ENCODE measurements around the gene CDKN2B-AS1. TPM values are rescaled to one million over a fixed set of nuclear protein-coding genes. Genes with fewer than 3 reads are reported as not detected.

CDKN2B-AS1 gene
- total RNA-seq, 4 donors from 2014 or later, result 0.42 to 3.9 (median 0.69) TPM; not detected in 1

DNA sequence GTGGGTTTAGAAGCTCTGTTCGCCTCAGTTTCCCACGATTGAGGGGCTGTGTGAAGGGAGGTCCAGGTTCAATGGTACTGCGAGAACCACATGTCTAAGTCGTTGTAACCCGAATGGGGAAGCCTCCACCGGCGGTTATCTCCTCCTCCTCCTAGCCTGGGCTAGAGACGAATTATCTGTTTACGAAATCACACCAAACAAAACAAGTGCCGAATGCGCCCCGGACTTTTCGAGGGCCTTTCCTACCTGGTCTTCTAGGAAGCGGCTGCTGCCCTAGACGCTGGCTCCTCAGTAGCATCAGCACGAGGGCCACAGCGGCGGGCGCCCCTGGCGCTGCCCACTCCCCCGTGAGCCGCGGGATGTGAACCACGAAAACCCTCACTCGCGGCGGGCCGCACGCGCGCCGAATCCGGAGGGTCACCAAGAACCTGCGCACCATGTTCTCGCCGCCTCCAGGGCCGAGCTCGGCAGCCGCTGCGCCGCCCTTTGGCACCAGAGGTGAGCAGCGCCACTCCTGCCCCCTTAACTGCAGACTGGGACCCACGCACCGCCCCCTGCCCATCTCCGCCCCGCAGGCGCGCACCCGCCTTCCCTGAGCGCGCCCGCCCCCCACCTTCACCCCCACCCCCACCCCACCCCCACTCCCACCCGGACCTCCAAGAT, 567 bp upstream of the CDKN2B-AS1 start, which contains the start of gene CDKN2A:
CDKN2A (minus strand) TSS at position 500 of the 663 bp plus-strand sequence.
- TF ChIP-seq, protein P1, sequence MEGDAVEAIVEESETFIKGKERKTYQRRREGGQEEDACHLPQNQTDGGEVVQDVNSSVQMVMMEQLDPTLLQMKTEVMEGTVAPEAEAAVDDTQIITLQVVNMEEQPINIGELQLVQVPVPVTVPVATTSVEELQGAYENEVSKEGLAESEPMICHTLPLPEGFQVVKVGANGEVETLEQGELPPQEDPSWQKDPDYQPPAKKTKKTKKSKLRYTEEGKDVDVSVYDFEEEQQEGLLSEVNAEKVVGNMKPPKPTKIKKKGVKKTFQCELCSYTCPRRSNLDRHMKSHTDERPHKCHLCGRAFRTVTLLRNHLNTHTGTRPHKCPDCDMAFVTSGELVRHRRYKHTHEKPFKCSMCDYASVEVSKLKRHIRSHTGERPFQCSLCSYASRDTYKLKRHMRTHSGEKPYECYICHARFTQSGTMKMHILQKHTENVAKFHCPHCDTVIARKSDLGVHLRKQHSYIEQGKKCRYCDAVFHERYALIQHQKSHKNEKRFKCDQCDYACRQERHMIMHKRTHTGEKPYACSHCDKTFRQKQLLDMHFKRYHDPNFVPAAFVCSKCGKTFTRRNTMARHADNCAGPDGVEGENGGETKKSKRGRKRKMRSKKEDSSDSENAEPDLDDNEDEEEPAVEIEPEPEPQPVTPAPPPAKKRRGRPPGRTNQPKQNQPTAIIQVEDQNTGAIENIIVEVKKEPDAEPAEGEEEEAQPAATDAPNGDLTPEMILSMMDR (IDR thresholded peaks at IDR 0.05), result peak in 1 of 4 experiments; percentile 5
- TF ChIP-seq POLR2AphosphoS5 (IDR thresholded peaks at IDR 0.05), result no peak
- Histone ChIP-seq H3K9me3 (no peaks in the 10 kb centered on the region), H3K4me3 (peak within 1 kb of the TSS; percentile 71 to 79), H3K4me1 (peaks cover 0 to 26% (median 0%) of the 10 kb centered on the region in 3 donors), H3K36me3 (no peaks in the 10 kb centered on the region), H3K27me3 (peaks cover 46% of the 10 kb centered on the region), H3K27ac (peak within 1 kb of the TSS; percentile 41 to 87 (median 85))
- peak; percentile 27 for ATAC-seq
- 39% methylated on average over 5 of the region's 53 CpGs; no CpG with 5 or more reads in 1 of the 2 donors for WGBS, 2 donors (ENCODE audit: low coverage in 1 of 2)

DNA sequence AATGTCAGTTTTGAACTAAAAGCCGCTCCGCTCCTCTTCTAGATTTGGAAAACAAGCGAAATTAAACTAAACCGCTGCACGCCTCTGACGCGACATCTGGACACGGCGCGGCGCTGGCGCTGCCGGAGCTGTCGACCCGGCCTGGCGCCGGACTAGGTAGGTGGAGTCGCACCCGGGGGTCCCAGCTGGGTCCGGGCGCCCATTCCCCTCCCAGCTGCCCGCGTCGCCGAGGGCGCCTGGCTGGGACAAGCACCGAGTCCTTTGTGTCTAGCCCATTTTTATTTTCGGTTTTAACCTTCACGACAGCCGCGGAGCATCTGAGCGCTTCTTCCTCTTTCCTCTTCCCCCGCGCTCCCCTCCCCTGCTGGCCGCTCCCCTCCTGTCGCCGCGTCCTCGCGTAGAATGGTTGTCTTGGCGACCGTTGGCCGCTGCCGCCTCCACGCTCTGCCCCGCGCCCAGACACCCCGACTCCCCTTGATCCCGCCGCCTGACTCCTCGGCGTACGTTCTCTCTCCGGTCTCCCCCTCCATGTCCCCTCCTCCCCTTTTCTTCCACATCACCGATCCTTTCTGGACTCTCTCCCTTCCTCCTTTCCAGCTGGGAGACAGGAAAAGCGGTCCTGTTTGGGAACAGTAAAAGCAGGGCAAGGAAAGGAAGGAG, 545 bp downstream of the CDKN2B-AS1 start:
- Histone ChIP-seq H3K27me3 (peaks cover 35% of the 10 kb centered on the region), H3K4me3 (peak overlapping the region; percentile 71 to 79), H3K4me1 (peaks cover 0 to 22% (median 0%) of the 10 kb centered on the region in 3 donors), H3K27ac (peak overlapping the region; percentile 41 to 87 (median 85)), H3K36me3 (no peaks in the 10 kb centered on the region), H3K9me3 (no peaks in the 10 kb centered on the region)
- TF ChIP-seq POLR2A (IDR thresholded peaks at IDR 0.05), result no peak
- TF ChIP-seq EP300 (IDR thresholded peaks at IDR 0.05), result no peak
- TF ChIP-seq, protein P1 (IDR thresholded peaks at IDR 0.05), result no peak
- TF ChIP-seq POLR2AphosphoS5 (IDR thresholded peaks at IDR 0.05), result no peak
- 0% methylated on average over 1 to 43 of the region's 56 CpGs for WGBS, 2 donors (ENCODE audit: low coverage in 1 of 2)
- ATAC-seq, result peak; percentile 84

DNA sequence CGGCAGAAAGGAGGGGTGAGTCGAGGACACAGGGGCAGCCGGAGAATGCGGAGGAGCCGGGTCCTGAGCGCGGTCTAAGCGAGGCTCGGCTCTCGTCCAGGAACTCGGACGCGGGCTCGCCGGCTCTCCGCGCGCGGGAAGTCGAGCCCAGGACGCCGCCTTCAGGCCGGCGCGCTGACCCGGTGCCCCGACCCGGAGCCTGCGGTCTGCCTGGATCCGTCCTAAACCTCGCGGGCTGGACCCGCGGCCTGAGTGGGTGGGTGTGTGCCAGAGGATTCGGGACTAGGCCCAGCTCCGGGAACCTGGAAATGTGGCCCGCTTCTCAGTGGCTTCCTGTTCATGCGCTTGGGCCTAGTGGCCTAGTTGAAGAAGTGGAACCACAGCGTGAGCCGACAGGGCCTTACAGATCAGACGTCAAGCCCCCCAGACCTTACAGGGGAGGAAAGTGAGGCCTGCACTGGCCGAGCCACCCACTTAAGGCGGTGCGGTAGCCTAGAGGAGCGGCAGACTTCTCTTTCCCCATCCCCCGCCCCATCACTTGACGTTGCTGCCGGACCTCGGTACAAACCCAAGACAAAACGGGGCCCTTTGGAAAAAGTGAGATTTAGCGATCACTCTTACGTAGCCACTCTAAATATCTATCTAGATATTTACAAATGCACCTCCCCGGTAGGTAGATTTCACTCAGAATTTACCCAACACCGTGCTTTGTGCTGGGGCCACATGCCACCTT, 1.2 kb downstream of the CDKN2B-AS1 start:
- Histone ChIP-seq H3K27ac (peak overlapping the region in 3 of 4 donors; percentile 84 to 87 (median 86)), H3K4me1 (peaks cover 0 to 20% (median 0%) of the 10 kb centered on the region in 3 donors), H3K36me3 (no peaks in the 10 kb centered on the region), H3K27me3 (peaks cover 28% of the 10 kb centered on the region), H3K9me3 (no peaks in the 10 kb centered on the region), H3K4me3 (peak overlapping the region; percentile 71 to 79)
- no peak for TF ChIP-seq EP300 (IDR thresholded peaks at IDR 0.05)
- TF ChIP-seq, protein P1 (IDR thresholded peaks at IDR 0.05), result peak in 1 of 4 experiments; percentile 48
- WGBS, 2 donors (ENCODE audit: low coverage in 1 of 2), result 76 to 91% methylated on average over 9 to 12 of the region's 54 CpGs
- peak; percentile 46 for ATAC-seq

DNA sequence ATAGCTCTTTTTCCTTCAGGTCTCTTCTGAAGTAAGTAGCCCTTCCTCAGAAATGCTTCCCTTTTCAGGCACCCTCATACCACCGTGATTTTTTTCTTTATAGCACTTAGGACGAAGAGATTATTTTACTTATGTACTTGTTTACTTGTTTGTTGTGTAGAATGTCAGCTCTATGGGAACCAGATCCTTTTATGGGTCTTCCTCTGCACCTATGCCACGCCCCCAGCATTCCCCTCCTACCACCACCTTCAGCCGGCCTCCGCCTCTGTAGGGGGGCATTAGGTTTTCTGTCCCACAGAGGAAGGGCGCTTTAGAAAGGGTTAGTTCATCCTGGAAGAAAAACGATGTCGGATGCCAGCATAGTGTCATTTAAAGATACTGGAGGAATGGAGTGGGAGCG, 1.8 kb downstream of the CDKN2B-AS1 start:
- WGBS, 2 donors (ENCODE audit: low coverage in 1 of 2), result 70 to 71% methylated on average over 2 to 6 of the region's 9 CpGs
- no peak for ATAC-seq
- no peak for TF ChIP-seq POLR2A (IDR thresholded peaks at IDR 0.05)
- no peak for TF ChIP-seq EP300 (IDR thresholded peaks at IDR 0.05)
- TF ChIP-seq, protein P1 (IDR thresholded peaks at IDR 0.05), result no peak
- no peak for TF ChIP-seq POLR2AphosphoS5 (IDR thresholded peaks at IDR 0.05)
- no peak overlapping the region for H3K27ac ChIP-seq
- no peak overlapping the region for H3K4me3 ChIP-seq
- no peaks in the 10 kb centered on the region for H3K36me3 ChIP-seq
- H3K9me3 ChIP-seq, result no peaks in the 10 kb centered on the region
- H3K27me3 ChIP-seq, result peaks cover 22% of the 10 kb centered on the region
- peaks cover 0 to 20% (median 0%) of the 10 kb centered on the region in 3 donors for H3K4me1 ChIP-seq
